G401 (cell line): ENCODE results near the gene PNMT. TPM values are rescaled to one million over a fixed set of nuclear protein-coding genes. Genes with fewer than 3 reads are reported as not detected.

Experiments
- DNase-seq: peaks from one replicate; pipeline ENCODE4 v3.0.0-alpha.2; 2015; ENCODE audit warnings: low spot score
- in situ Hi-C: cut with HindIII; loops from 2 replicates; pipeline ENCODE4 v1.10.0; 2016; ENCODE audit warnings: low sequenced_read_pairs, mixed read lengths
- total RNA-seq: library from RNA; depleted of rRNA; stranded (reverse); fragments of >200 nt; shearing (Covaris generic); gene quantifications from 2 replicates; pipeline ENCODE4 v1.2.3, GENCODE V29; 2014; rRNA removed

PNMT gene
- total RNA-seq, result not detected in 2 replicates

GRCh38 chr17:39667945-39668924, at the start of gene PNMT:
Gene PNMT (plus strand): TSS chr17:39668453. CDS start chr17:39668476, 23 bp downstream.
- DNase-seq, result peak; percentile 47
- in situ Hi-C loops, result no loop called here

- in situ Hi-C loops, result no loop called here
- DNase-seq, result peak; percentile 15
Observed at GRCh38 chr17:39618956-39619785, 49.1 kb upstream of the PNMT start.

GRCh38 chr17:39619786-39620101, 48.5 kb upstream of the PNMT start:
- in situ Hi-C loops, result no loop called here
- DNase-seq, result no peak

GRCh38 chr17:39621523-39622379, 46.5 kb upstream of the PNMT start:
- in situ Hi-C loops, result no loop called here
- DNase-seq, result peak; percentile 91

GRCh38 chr17:39622380-39623006, 45.8 kb upstream of the PNMT start:
- in situ Hi-C loops, result no loop called here
- DNase-seq, result no peak

- DNase-seq, result peak; percentile 86
- in situ Hi-C loops, result no loop called here
Observed at GRCh38 chr17:39623356-39623950, 44.8 kb upstream of the PNMT start.

- no peak for DNase-seq
- in situ Hi-C loops, result no loop called here
Observed at GRCh38 chr17:39624313-39624712, 43.9 kb upstream of the PNMT start.

- no peak for DNase-seq
- in situ Hi-C loops, result no loop called here
Observed at GRCh38 chr17:39625198-39625785, 43.0 kb upstream of the PNMT start.

GRCh38 chr17:39626171-39627046, 41.8 kb upstream of the PNMT start, which contains the start of gene PPP1R1B:
Gene PPP1R1B (plus strand): TSS chr17:39626952. CDS start chr17:39627393, 441 bp downstream.
- in situ Hi-C loops, result no loop called here
- peak; percentile 20 for DNase-seq

- no peak for DNase-seq
- in situ Hi-C loops, result no loop called here
Observed at GRCh38 chr17:39627047-39627711, 41.1 kb upstream of the PNMT start.

- no peak for DNase-seq
- in situ Hi-C loops, result no loop called here
Observed at GRCh38 chr17:39627712-39628516, 40.3 kb upstream of the PNMT start.

GRCh38 chr17:39628655-39629493, 39.4 kb upstream of the PNMT start:
- in situ Hi-C loops, result no loop called here
- no peak for DNase-seq

GRCh38 chr17:39629494-39629880, 38.8 kb upstream of the PNMT start:
- in situ Hi-C loops, result no loop called here
- no peak for DNase-seq

- no peak for DNase-seq
- in situ Hi-C loops, result no loop called here
Observed at GRCh38 chr17:39629898-39630297, 38.4 kb upstream of the PNMT start.

- no peak for DNase-seq
- in situ Hi-C loops, result no loop called here
Observed at GRCh38 chr17:39631403-39631802, 36.9 kb upstream of the PNMT start.
